ENCODE data around the gene BRF1.

Gene BRF1

DNA sequence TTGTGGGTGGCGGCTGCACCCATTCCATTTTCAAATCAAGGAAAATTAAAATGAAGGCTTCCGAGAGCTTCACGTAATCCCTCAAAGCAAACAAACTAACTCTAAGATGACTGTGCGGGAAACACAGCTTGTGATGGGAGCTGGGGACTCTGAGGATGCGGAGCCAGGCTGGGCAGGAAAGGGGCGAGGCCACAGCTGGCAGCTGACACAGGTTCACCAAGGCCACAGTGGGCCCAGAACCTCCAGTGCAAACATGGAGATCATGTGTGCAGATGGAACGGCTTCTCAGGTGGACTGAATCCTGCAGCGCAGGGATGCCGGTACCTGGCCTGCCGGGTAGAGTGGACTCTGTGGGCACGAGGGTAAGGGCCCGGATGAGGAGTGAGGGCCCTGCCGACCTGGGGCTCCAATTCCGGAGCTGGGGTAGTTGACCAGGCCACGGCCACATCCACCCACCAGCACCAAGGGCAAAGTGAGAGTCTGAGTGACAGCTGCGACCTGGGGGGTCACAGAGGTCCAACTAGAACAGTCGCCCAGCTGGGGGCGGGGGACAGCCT is 71.6 kb downstream of the BRF1 start:
- no peak for DNase-seq (ENCODE audit: low read depth in 3 of 3)

DNA sequence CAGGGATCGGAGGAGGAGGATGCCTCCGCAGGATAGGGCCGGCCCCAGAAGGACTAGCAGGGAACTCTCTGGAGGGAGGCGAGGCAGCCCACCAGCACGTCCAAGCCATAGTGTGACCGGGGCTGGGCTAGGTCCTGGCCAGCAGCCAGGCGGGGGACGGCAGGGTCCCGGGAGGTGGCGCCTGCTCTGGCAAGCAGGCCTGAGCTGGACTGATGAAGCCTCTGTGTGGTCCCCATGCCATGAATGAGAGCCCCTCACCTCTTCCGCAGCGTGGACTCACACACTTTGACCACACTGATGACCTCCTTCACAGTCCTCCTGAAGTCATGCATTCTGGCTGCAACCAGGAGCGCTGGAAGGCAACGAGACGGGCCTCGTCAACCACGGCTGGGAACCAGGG is 72.2 kb downstream of the BRF1 start:
- DNase-seq (ENCODE audit: low read depth in 3 of 3), result no peak

DNA sequence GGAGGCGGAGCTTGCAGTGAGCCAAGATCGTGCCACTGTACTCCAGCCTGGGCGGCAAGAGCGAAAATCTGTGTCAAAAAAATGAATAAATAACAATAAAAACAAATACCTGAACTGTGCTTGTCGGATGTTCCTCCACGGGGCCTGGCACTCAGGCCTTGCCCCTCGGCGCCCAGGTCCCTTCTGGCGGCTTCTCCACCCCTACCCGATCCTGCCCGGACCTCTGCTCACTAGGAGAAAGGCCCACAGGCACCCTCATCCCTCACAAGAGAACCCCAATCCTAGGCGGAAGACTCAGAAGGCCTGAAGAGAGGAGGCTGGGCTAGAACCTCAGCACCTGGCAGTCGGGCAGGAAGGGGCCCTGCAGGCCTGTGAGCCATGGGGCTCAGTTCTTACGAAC is 73.5 kb downstream of the BRF1 start:
- no peak for DNase-seq (ENCODE audit: low read depth in 3 of 3)

DNA sequence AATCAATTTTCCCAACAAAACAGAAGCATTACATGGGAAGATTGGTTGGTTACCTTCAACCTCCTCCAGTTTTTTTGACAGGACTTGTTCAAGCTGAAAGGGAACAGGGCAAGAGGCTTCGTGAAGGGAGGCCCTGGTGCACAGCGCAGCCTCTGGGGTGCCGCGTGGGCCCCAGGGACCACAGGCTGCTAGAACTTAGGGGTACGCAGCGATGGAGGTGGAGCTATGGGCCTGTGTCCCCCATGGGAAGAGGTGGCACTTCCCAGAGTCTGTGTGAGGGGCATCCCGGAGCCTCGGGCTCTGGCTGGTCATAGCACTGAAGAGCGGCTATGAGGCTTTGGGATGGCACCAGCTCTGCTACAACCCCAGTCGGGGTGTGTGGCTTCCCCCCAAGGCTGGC is 74.6 kb downstream of the BRF1 start:
- DNase-seq (ENCODE audit: low read depth in 3 of 3), result no peak

DNA sequence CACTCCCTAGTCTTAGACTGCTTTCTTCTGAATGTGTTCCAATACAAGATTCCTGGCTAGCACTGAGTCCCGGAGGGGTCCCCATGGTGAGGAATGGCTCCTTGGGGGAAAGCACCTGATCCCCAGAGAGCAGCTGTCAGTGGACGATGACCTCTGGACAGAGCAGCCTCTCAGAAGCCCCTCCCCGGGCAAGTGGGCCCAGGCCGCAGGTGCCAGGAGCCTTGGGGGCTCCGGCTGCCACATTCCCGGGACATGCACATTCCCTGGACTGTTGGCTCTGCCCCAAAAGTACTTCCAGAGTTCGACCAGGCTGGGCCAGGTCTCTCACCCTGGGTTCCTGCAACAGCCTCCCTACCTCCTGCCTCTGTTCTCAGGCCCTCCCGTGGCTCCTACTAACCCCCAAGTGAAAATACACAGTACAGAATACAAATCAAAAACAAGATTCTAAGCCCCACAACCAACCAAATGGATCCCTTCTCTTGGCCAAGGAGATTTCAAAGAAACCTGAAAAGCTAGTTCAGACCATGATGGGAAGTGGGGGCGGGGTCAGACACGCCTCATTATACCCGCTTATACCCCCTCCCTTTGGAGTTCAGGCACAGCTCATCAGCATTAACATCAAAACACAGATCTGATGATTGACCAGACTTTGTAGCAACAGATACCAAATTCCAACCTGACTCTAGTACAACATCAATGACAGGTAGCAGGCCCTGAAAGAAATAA is 75.8 kb downstream of the BRF1 start:
- DNase-seq (ENCODE audit: low read depth in 3 of 3), result no peak

DNA sequence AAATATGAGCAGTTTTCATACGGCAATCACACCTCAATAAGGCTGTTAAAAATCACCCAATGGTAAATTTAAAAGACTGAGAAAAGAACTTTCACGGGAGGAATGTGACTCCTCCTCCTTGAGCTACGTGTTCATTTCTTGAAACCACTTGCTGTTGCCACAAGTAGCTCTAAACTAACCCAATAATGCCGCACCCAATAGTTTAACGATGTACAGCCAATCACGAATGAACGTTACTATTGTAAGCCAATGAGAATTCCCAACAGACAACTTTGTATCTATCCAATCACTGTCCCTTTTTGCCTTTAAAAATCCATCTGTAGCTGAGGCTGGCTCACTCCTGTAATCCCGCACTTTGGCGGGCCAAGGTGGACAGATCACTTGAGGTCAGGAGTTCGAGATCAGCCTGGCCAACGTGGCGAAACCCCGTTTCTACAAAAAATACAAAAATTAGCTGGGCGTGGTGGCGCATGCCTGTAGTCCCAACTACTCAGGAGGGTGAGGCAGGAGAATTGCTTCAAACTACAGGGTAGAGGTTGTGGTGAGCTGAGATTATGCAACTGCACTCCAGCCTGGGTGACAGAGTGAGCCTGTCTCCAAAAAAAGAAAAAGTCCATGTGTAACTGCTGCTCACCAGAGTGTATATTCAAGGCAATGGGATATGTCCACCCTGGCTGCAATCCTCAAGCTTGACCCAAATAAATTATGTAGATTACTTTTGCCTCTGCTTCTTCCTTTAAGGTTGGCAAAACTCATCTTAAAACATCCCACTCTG is 76.8 kb downstream of the BRF1 start:
- no peak for DNase-seq (ENCODE audit: low read depth in 3 of 3)

DNA sequence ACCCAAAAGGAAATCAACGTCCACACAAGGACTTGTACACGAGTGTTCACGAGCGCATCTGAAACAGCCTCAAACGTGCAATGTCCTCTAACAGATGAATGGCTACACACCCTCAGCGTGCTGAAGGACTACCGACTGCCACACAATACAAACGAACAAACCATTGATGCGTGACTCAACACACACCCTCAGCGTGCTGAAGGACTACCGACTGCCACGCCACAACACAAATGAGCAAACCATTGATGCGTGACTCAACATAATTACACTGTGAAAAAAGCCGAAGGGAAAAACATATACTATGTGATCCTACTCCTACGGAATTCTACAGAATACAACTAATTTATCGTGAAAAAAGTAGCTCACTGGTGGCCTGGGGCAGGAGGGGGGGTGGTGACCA is 77.5 kb downstream of the BRF1 start:
- DNase-seq (ENCODE audit: low read depth in 3 of 3), result no peak

DNA sequence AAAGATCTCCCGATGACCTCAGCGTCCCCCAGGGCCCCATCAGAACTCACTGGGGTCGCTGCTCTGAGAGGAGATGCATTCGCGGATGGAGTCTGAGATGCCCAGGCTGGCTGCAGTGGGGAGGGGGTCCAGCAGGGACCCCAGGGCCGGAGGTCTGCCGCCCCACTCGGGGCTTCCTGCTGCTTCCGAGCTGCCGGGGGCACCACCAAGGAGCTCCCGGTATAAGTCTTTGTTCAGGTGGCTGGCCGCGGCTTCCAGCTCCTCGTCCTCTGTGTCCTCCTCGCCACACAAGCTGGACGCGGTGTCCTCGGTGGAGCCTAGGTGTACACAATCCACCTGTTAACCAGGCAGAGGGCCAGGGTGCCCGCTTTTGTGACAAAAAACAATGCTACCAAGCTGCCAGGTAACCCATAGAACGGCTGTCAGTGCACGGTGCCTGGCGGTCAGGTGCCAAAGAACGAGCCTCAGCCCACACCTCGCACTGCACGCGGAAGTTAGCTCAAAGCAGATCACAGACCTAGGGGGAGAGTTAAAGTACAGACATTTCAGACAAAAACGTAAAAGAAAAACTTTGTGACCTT is 79.1 kb downstream of the BRF1 start:
- DNase-seq (ENCODE audit: low read depth in 3 of 3), result no peak

DNA sequence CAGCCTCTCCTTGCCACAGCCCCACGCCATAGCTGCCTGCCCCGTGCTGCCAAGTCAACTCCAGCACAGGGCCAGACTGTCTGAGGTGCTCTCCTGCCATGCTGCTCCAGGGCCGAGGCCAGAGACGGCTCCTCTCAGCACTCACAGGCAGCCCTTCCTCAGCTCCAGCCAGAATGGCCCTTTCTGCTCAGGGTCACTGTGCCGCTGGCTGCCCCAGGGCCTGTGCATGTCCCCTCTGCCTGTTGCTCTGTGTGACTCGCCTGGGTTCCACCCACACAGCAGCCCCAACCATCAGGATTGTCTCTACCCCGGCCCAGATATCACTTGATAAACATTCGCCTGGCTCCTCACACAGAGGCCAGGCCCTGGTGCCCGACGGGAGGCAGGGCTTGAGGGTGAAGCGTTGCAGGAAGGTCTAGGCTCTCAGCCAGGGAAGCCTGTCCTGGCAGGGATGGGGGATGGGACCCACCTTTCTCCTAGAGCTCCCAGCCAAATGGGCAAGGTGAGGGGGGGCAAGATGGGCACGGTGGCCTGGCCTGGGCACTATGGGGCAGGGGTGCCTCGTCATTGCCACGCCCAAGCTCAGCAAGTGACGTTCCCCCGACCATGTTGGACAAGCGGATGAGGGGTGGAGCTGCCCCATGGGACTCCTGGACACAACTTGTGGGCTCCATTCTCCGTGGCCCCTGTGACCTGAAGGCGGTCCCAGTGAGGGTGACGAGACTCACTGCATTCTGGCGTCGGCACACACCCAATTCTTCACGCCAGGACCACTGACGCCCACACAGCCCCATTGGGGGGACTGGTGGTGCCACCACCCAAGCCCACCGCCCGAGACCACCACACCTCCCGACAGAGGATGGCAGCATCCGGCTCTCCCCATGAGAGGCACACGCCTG is 79.9 kb downstream of the BRF1 start:
- no peak for DNase-seq (ENCODE audit: low read depth in 3 of 3)

DNA sequence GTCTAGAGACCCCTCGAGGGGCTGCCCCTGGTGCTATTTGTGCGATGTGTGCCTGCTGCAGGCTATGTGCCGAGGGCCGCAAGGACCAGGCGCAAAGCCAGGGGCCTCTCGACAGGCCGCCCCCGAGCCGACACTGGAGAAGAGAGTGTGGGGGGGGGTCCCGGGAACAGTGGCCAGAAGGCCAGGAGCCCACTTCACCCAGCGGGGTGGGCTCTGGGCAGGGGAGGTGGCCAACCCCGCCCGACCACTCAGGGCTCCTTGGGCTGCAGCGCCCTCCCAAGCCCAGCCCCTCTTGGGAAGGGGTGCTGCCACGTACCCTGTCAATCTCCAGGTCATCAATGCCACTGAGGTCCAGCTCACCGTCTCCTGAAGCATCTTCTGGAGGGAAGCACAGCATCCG is 81.0 kb downstream of the BRF1 start:
- no peak for DNase-seq (ENCODE audit: low read depth in 3 of 3)

DNA sequence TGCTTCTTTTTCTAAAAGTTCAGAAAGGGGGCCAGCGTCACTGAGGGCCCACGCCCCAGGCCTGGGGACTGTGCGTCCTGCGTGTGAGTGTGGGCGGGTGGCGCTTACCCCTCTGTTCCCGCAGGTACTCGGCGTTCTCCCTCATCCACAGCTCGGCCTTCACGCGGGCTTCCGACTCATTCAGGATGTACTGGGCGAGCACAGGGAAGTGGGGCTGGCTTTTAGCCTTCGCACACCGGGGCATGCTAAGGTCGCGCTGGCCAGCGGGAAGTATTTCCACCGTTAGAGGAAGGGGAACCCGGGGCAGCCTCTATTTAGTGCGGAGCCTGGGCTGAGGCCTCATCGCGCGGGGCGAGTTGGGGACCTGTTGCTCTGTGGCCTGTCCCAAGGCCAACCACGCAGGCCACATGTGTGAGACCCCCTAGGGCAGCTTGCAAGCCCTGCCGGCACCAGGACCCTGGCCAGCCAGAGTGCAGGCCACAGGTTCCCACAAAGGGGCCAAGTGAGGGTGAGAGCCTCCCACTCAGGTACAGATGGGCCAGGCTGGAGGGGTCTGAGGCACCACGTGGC is 81.7 kb downstream of the BRF1 start:
- DNase-seq (ENCODE audit: low read depth in 3 of 3), result no peak

DNA sequence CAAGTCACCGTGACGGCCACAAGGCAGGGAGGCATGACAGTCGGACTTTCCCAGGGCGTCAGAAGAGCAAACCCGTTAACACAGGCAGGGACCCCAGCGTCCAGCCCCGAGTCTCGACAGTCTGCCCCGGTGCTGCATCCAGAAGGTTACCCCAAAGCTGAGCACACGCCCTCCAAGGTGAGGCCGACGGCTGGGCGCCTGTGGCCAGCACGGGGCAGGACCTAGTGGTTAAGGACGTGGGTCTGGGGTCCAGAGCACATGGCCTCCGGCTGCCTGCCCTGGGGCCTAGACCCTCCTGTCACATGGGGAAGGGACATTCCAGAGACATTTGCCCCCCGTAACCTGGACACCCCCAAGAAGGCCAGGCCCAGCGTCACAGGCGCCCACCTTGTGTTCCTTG is 82.2 kb downstream of the BRF1 start:
- no peak for DNase-seq (ENCODE audit: low read depth in 3 of 3)

DNA sequence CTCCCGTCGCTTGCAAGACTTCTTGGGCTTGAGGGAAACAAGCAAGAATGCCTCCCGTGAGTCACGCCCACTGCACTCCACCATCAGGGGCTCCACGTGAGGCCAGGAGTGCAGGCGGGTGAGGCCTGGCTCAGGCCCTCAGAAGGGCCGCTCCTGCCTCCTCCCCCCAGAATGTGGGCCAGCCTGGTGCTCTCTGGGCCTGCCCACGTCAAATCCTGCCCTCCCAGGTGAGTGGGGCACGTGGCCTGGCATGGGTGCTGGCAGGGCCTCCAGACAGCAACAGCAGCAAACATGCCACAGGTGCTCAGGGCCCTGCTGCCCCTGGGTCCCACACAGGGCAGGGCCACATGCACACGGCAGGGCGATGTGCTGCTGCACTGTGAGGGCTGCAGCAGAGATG is 83.0 kb downstream of the BRF1 start:
- DNase-seq (ENCODE audit: low read depth in 3 of 3), result no peak

DNA sequence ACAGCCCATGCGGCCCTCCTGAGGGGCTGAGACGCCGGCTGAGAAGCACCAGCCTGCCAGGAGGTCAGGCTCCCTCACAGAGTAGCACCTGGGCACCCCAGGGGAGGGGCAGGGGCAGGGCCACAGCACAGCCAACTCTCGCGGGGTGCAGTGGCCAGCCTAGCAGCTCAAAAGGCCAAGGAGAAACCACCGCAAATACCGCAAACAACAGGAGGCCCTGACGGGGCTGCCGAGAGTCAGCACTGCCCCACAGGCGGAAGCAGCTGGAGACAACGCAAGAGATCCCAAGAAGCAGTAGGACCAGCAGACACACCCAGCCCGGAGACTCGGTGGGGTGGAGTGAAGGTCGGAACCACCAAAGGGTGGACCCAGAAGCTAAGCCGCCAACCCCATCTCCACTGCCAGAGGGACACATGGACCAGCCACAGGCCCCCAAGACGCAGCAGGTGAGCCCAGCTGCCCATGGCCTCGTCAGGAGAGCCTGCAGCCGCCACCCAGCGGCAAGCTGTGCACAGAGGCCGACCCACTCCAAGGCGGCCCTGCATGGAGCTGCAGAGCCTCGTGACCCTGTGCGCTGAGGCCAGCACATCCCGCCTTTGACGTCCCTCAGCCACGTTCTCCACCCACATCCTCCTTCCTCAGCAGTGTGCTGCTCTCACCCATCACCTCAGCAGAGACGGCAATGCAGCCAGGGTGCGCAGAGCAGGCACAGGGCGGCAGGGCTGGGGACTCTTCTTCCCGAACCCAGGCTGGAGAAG is 84.1 kb downstream of the BRF1 start:
- no peak for DNase-seq (ENCODE audit: low read depth in 3 of 3)

DNA sequence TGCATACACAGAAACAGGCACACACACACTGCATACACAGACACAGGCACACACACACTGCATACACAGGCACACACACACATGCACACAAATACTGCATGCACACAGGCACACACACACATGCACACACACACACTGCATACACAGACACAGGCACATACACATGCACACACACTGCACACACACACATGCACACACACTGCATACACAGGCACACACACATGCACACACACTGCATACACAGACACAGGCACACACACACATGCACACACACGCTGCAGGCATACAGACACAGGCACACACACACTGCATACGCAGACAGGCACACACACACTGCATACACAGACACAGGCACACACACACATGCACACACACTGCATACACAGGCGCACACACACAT is 85.2 kb downstream of the BRF1 start:
- DNase-seq (ENCODE audit: low read depth in 3 of 3), result no peak

DNA sequence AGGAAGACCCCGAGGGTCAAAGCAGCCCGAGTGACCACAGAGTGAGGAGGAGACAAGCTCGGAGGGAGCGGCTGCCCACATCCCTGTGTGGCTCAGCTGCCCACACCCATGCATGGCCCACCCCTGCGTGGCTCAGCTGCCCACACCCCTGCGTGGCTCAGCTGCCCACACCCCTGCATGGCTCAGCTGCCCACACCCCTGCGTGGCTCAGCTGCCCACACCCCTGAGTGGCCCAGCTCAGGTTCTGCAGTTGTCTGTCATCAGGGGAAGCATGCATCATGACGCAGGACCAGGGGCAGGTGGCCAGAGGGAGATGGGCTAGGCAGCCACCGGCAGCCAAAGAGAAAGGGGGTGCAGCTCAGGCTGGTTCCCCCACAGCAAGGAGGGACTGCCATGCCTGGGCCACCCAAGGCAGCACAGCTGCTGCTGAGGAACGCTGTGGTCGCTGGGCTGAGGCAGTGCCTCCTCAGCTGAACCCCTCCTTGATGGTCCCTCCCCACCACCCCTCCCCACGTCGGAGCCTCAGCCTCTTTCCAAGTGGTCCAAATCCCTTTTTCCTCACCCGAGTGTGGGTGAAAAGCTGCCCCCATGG is 86.4 kb downstream of the BRF1 start:
- no peak for DNase-seq (ENCODE audit: low read depth in 3 of 3)

DNA sequence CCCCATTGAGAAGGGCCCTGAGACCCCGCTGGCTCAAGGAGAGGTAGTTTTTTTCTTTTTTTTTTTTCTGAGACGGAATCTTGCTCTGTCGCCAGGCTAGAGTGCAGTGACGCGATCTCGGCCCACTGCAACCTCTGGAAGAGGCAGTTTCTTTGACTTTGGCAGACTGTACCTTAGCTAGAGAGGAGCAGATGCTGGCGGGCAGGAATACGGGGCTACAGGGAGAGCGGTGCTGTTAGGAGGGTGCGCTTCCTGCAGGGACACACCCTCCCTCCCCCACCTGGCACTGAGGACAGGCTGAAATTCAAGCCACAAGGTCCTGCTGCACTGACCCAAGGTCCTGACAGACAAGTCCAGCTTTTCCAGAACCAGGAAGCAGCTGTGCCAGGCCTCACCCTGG is 87.4 kb downstream of the BRF1 start:
- no peak for DNase-seq (ENCODE audit: low read depth in 3 of 3)

DNA sequence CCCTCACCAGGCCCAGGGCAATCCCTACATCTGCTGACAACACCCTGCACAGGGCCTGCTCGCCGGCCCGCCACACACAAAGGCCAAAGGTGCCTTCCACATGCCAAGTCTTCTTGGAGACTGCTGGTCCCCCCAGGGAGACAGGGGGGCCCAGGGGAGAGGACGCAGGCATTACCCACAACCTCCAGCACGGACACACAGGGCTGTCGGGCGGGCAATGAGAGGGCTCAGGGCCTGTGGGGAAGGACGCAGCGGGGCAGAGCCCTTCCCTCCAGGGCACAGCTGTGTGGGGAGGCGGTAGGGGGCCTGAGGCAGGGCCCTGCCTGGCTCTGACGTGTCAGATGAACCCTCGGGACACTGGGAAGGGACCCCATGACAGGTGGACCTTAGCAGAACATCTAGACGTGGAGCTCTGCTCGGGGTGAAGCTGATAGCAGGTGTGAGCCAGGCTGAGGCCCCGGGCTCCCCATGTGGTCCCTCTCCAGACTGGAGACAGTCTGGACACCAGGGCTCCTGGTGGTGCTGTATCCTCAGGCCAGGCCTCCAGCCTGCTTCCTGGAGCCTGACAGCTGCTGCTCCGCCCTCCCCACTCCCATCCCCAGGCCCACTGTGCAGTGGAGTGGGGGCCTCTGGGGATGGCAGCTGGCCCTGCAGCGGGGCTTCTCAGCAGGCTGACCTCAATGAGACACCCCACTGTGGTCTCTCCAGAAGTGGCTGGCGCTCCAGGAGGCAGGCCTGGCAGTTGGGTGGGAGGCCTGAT is 88.1 kb downstream of the BRF1 start:
- no peak for DNase-seq (ENCODE audit: low read depth in 3 of 3)

DNA sequence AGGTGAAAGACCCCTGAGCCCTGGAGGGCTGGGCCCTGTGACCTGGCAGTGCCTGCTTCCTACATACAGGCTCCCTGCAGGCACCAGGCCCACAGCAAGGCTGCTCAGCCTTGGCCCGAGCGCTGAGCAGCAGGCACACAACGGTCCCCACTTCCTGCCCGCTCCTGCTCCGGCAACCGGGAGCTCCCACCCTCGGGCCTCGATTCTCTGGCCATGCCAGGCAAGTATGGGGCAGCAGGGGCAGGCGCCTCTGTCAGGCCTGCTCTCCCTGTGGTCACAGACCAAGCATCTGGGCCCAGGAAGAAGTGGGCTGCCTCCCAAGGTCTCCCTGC is 89.1 kb downstream of the BRF1 start:
- no peak for DNase-seq (ENCODE audit: low read depth in 3 of 3)

Measured in stimulated activated CD4-positive, alpha-beta T cell treated with anti-CD3 and anti-CD28 coated beads, TNF-alpha, amount 100 ng/mL, for 24 hours (primary cell).